GOT3 (cell line): Measurements from ENCODE around the gene CCL21.

Experiments used
- DNase-seq: peaks from one replicate; lab custom pipeline; 2025; ENCODE audit warnings: mixed read lengths; lab: John Stamatoyannopoulos, UW

CCL21 gene

GRCh38 chr9:34709196-34709978 lies 549 bp downstream of the CCL21 start:
- no peak for DNase-seq

GRCh38 chr9:34707130-34707529 lies 2.8 kb downstream of the CCL21 start:
- no peak for DNase-seq

GRCh38 chr9:34701769-34702736 lies 7.9 kb downstream of the CCL21 start:
- peak; percentile 9 for DNase-seq

- DNase-seq: peak; percentile 8
Observed at GRCh38 chr9:34701023-34701768, 8.7 kb downstream of the CCL21 start.

- no peak for DNase-seq
Observed at GRCh38 chr9:34694811-34695210, 15.1 kb downstream of the CCL21 start.

- no peak for DNase-seq
Observed at GRCh38 chr9:34693560-34693959, 16.4 kb downstream of the CCL21 start.

GRCh38 chr9:34691936-34692315 lies 18.0 kb downstream of the CCL21 start:
- DNase-seq: no peak

GRCh38 chr9:34690983-34691935 lies 18.7 kb downstream of the CCL21 start, which contains the start of gene CCL19:
TSS of gene CCL19 (minus strand) at chr9:34691276. CDS start at chr9:34691139, 137 bp downstream.
- DNase-seq: no peak

GRCh38 chr9:34689512-34689911 lies 20.4 kb downstream of the CCL21 start:
- DNase-seq: no peak

- no peak for DNase-seq
Observed at GRCh38 chr9:34689116-34689470, 20.8 kb downstream of the CCL21 start.

GRCh38 chr9:34688329-34689115 lies 21.4 kb downstream of the CCL21 start:
- DNase-seq: no peak

GRCh38 chr9:34687276-34688030 lies 22.5 kb downstream of the CCL21 start:
- no peak for DNase-seq

GRCh38 chr9:34686732-34687131 lies 23.2 kb downstream of the CCL21 start:
- DNase-seq: no peak

- no peak for DNase-seq
Observed at GRCh38 chr9:34686231-34686630, 23.7 kb downstream of the CCL21 start.

- no peak for DNase-seq
Observed at GRCh38 chr9:34685591-34685990, 24.3 kb downstream of the CCL21 start.

GRCh38 chr9:34684816-34685215 lies 25.1 kb downstream of the CCL21 start:
- DNase-seq: no peak

- no peak for DNase-seq
Observed at GRCh38 chr9:34684145-34684544, 25.8 kb downstream of the CCL21 start.

- no peak for DNase-seq
Observed at GRCh38 chr9:34675869-34676268, 34.1 kb downstream of the CCL21 start.

- DNase-seq: no peak
Observed at GRCh38 chr9:34675048-34675714, 34.8 kb downstream of the CCL21 start.
